HL-60 (cell line): ENCODE measurements around the gene UTP4.

Source experiments
- TF ChIP-seq, protein P1 (sequence below): IDR thresholded peaks from one replicate; pipeline ENCODE4 v1.5.1; 2011; ENCODE audit warnings: low read length, control low read depth, inconsistent platforms; ENCODE audit not compliant: insufficient read depth
- TF ChIP-seq, protein P2 (sequence below): IDR thresholded peaks from 2 replicates; pipeline ENCODE4 v1.6.1; 2012; ENCODE audit warnings: low read depth; ENCODE audit not compliant: insufficient replicate concordance

DNA sequence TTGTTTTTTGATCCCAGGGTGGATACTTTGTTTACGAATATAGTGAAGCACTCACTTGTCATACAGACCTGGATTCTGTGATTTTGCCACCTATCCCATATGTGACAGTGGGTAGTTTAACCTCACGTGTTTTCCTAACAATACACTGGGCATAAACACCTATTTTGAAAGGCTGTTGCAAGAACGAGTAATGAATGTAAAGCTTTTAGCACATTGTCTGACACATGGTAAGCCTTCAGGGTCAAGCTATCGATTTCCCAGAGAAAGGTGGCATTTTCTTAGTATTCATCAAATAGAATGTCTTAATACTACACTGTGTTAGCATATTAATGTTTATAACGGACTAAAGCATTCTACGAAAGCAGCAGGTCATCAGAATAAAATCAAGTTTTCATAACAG is 2.0 kb upstream of the UTP4 start:
- TF ChIP-seq, protein P1, sequence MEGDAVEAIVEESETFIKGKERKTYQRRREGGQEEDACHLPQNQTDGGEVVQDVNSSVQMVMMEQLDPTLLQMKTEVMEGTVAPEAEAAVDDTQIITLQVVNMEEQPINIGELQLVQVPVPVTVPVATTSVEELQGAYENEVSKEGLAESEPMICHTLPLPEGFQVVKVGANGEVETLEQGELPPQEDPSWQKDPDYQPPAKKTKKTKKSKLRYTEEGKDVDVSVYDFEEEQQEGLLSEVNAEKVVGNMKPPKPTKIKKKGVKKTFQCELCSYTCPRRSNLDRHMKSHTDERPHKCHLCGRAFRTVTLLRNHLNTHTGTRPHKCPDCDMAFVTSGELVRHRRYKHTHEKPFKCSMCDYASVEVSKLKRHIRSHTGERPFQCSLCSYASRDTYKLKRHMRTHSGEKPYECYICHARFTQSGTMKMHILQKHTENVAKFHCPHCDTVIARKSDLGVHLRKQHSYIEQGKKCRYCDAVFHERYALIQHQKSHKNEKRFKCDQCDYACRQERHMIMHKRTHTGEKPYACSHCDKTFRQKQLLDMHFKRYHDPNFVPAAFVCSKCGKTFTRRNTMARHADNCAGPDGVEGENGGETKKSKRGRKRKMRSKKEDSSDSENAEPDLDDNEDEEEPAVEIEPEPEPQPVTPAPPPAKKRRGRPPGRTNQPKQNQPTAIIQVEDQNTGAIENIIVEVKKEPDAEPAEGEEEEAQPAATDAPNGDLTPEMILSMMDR: no peak
- TF ChIP-seq, protein P2, sequence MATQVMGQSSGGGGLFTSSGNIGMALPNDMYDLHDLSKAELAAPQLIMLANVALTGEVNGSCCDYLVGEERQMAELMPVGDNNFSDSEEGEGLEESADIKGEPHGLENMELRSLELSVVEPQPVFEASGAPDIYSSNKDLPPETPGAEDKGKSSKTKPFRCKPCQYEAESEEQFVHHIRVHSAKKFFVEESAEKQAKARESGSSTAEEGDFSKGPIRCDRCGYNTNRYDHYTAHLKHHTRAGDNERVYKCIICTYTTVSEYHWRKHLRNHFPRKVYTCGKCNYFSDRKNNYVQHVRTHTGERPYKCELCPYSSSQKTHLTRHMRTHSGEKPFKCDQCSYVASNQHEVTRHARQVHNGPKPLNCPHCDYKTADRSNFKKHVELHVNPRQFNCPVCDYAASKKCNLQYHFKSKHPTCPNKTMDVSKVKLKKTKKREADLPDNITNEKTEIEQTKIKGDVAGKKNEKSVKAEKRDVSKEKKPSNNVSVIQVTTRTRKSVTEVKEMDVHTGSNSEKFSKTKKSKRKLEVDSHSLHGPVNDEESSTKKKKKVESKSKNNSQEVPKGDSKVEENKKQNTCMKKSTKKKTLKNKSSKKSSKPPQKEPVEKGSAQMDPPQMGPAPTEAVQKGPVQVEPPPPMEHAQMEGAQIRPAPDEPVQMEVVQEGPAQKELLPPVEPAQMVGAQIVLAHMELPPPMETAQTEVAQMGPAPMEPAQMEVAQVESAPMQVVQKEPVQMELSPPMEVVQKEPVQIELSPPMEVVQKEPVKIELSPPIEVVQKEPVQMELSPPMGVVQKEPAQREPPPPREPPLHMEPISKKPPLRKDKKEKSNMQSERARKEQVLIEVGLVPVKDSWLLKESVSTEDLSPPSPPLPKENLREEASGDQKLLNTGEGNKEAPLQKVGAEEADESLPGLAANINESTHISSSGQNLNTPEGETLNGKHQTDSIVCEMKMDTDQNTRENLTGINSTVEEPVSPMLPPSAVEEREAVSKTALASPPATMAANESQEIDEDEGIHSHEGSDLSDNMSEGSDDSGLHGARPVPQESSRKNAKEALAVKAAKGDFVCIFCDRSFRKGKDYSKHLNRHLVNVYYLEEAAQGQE: no peak
